Mesenchymal stem cell (in vitro differentiated cells and primary cell): ENCODE data around the gene PPP1R9B.

Experiments used
- DNase-seq: peaks from one replicate; pipeline ENCODE4 v3.0.0-alpha.2; 2013
- H2AFZ ChIP-seq: one replicate; pipeline ENCODE4 v1.6.1; 2013; ENCODE audit warnings: low read depth, mild to moderate bottlenecking, control low read depth, inconsistent platforms, low read length, moderate library complexity
- H2AK5ac ChIP-seq: 2 replicates; pipeline ENCODE4 v1.6.1; 2013; ENCODE audit warnings: low read length, moderate library complexity, mild to moderate bottlenecking, inconsistent platforms; ENCODE audit not compliant: severe bottlenecking
- H2BK120ac ChIP-seq: one replicate; pipeline ENCODE4 v1.6.1; 2013; ENCODE audit warnings: low read depth, mild to moderate bottlenecking, inconsistent platforms, low read length, moderate library complexity
- H2BK12ac ChIP-seq, 2 experiments: one replicate each; pipeline ENCODE4 v1.6.1; 2013; ENCODE audit warnings: inconsistent platforms in 2 of 2, low read length in 2 of 2, mild to moderate bottlenecking in 2 of 2, moderate library complexity in 2 of 2, control low read depth in 1 of 2
- H2BK15ac ChIP-seq: one replicate; pipeline ENCODE4 v1.6.1; 2013; ENCODE audit warnings: mild to moderate bottlenecking, low read depth, inconsistent platforms; ENCODE audit not compliant: poor library complexity, severe bottlenecking
- H2BK5ac ChIP-seq: 2 replicates; pipeline ENCODE4 v1.6.1; 2013; ENCODE audit warnings: low read depth, mild to moderate bottlenecking, low read length, control low read depth, inconsistent platforms; ENCODE audit not compliant: poor library complexity, severe bottlenecking
- H3K14ac ChIP-seq, 2 experiments: one replicate each; pipeline ENCODE4 v1.6.1; 2013; ENCODE audit warnings: inconsistent platforms in 2 of 2, low read length in 2 of 2, control low read depth in 1 of 2, mild to moderate bottlenecking in 1 of 2, moderate library complexity in 1 of 2
- H3K18ac ChIP-seq, 2 experiments: one replicate each; pipeline ENCODE4 v1.6.1; 2013; ENCODE audit warnings: inconsistent platforms in 2 of 2, low read length in 2 of 2, control low read depth in 1 of 2, low read depth in 1 of 2, mild to moderate bottlenecking in 1 of 2
- H3K23ac ChIP-seq, 2 experiments: one replicate each; pipeline ENCODE4 v1.6.1; 2013; ENCODE audit warnings: inconsistent platforms in 2 of 2, low read length in 2 of 2, mild to moderate bottlenecking in 2 of 2, moderate library complexity in 2 of 2, control low read depth in 1 of 2
- H3K27ac ChIP-seq: 2 replicates; pipeline ENCODE4 v1.5.1; 2013; ENCODE audit warnings: mild to moderate bottlenecking, moderate library complexity, low read length, control low read depth, inconsistent platforms; ENCODE audit not compliant: poor library complexity, severe bottlenecking
- H3K27me3 ChIP-seq, 2 experiments: 2 replicates each; pipeline versions ENCODE4 v1.6.1 to v1.7.0; 2013; ENCODE audit warnings: low read length in 2 of 2, mild to moderate bottlenecking in 2 of 2, moderate library complexity in 2 of 2, control low read depth in 1 of 2, inconsistent platforms in 1 of 2; ENCODE audit not compliant: control insufficient read depth in 1 of 2, insufficient read depth in 1 of 2
- H3K36me3 ChIP-seq, 2 experiments: 2 replicates each; pipeline versions ENCODE4 v1.6.1 to v1.7.0; 2013; ENCODE audit warnings: low read length in 2 of 2, control low read depth in 1 of 2, inconsistent platforms in 1 of 2, low read depth in 1 of 2, mild to moderate bottlenecking in 1 of 2; ENCODE audit not compliant: insufficient read depth in 2 of 2, control insufficient read depth in 1 of 2
- H3K4ac ChIP-seq, 2 experiments: one replicate each; pipeline ENCODE4 v1.6.1; 2013; ENCODE audit warnings: inconsistent platforms in 2 of 2, low read length in 2 of 2, mild to moderate bottlenecking in 2 of 2, moderate library complexity in 2 of 2, control low read depth in 1 of 2, low read depth in 1 of 2
- H3K4me1 ChIP-seq: 2 replicates; pipeline ENCODE4 v1.6.1; 2013; ENCODE audit warnings: low read depth, low read length, control low read depth; ENCODE audit not compliant: control insufficient read depth, insufficient read depth
- H3K4me2 ChIP-seq: 2 replicates; pipeline ENCODE4 v1.6.1; 2013; ENCODE audit warnings: low read length, mild to moderate bottlenecking, inconsistent platforms; ENCODE audit not compliant: poor library complexity, severe bottlenecking
- H3K4me3 ChIP-seq, 2 experiments: 2 replicates each; pipeline versions ENCODE4 v1.5.1 to v1.7.0; 2013; ENCODE audit warnings: low read length in 2 of 2, mild to moderate bottlenecking in 2 of 2, control low read depth in 1 of 2, low read depth in 1 of 2; ENCODE audit not compliant: insufficient read depth in 1 of 2
- H3K79me1 ChIP-seq: replicated peaks from 2 replicates; pipeline ENCODE4 v1.6.1; 2013; ENCODE audit warnings: mild to moderate bottlenecking, control low read depth, low read length, inconsistent platforms; ENCODE audit not compliant: poor library complexity, severe bottlenecking
- H3K9ac ChIP-seq: 2 replicates; pipeline ENCODE4 v1.7.0; 2013; ENCODE audit warnings: mild to moderate bottlenecking, low read length, moderate library complexity
- H3K9me3 ChIP-seq: 2 replicates; pipeline ENCODE4 v1.7.0; 2013; ENCODE audit warnings: mild to moderate bottlenecking, low read length; ENCODE audit not compliant: control insufficient read depth
- H4K8ac ChIP-seq: one replicate; pipeline ENCODE4 v1.6.1; 2013; ENCODE audit warnings: inconsistent platforms, mild to moderate bottlenecking, low read length, moderate library complexity
- H4K91ac ChIP-seq: one replicate; pipeline ENCODE4 v1.6.1; 2013; ENCODE audit warnings: mild to moderate bottlenecking, low read length, inconsistent platforms
- WGBS: methylation state at CpG from one replicate; pipeline ENCODE4 v1.1.7; 2013; ENCODE audit warnings: mixed read lengths; 5-methylcytosine and 5-hydroxymethylcytosine counted together

The PPP1R9B gene

GRCh38 chr17:50173335-50173941, 23.0 kb upstream of the PPP1R9B start:
- H3K79me1 ChIP-seq: peaks cover 5% of the 10 kb centered on the region
- peak overlapping the region; percentile 85 for H3K9ac ChIP-seq
- H2AK5ac ChIP-seq: peak overlapping the region; percentile 90

GRCh38 chr17:50172936-50173334, 22.5 kb upstream of the PPP1R9B start:
- no peak overlapping the region for H2AFZ ChIP-seq
- peak overlapping the region; percentile 25 to 37 for H3K4ac ChIP-seq
- H3K14ac ChIP-seq: peak overlapping the region in 1 of 2 experiments; percentile 37
- H4K91ac ChIP-seq: peak overlapping the region; percentile 93
- no peak overlapping the region for H3K4me2 ChIP-seq
- peak overlapping the region; percentile 74 for H4K8ac ChIP-seq
- H3K4me3 ChIP-seq: peak overlapping the region in 1 of 2 experiments; percentile 28
- H3K27ac ChIP-seq: peak overlapping the region; percentile 98
- H3K18ac ChIP-seq: peak overlapping the region; percentile 88 to 96
- no peak overlapping the region for H3K23ac ChIP-seq
- H3K36me3 ChIP-seq: peaks cover 0 to 7% of the 10 kb centered on the region in 2 experiments
- peak overlapping the region; percentile 91 for H2BK5ac ChIP-seq
- DNase-seq: no peak
- WGBS: 83% methylated on average over 6 of the region's 6 CpGs
- H3K79me1 ChIP-seq: peaks cover 5% of the 10 kb centered on the region
- H2BK15ac ChIP-seq: no peak overlapping the region
- H2AK5ac ChIP-seq: peak overlapping the region; percentile 90
- H3K27me3 ChIP-seq: no peaks in the 10 kb centered on the region
- H3K9me3 ChIP-seq: no peaks in the 10 kb centered on the region
- peak overlapping the region in 1 of 2 experiments; percentile 97 for H2BK12ac ChIP-seq
- peak overlapping the region; percentile 66 for H2BK120ac ChIP-seq
- H3K9ac ChIP-seq: peak overlapping the region; percentile 85
- peaks cover 54% of the 10 kb centered on the region for H3K4me1 ChIP-seq

More at GRCh38 chr17:50173335-50173941, 23.0 kb upstream of the PPP1R9B start:
- Histone ChIP-seq H3K4me1 (peaks cover 56% of the 10 kb centered on the region), H2BK120ac (peak overlapping the region; percentile 66), H2BK12ac (peak overlapping the region; percentile 23 to 97), H3K27me3 (no peaks in the 10 kb centered on the region), H4K8ac (peak overlapping the region; percentile 74), H3K4ac (peak overlapping the region; percentile 25 to 37), H4K91ac (peak overlapping the region; percentile 93), H3K4me2 (no peak overlapping the region), H3K9me3 (no peaks in the 10 kb centered on the region), H3K4me3 (peak overlapping the region in 1 of 2 experiments; percentile 28), H3K23ac (no peak overlapping the region), H2BK5ac (peak overlapping the region; percentile 91), H3K27ac (peak overlapping the region; percentile 98), H2AFZ (no peak overlapping the region), H3K18ac (peak overlapping the region; percentile 88 to 96), H3K36me3 (peaks cover 0 to 7% of the 10 kb centered on the region in 2 experiments), H3K14ac (peak overlapping the region in 1 of 2 experiments; percentile 37), H2BK15ac (no peak overlapping the region)
- DNase-seq: peak; percentile 88
- 35% methylated on average over 8 of the region's 10 CpGs for WGBS

GRCh38 chr17:50172130-50172529, 21.7 kb upstream of the PPP1R9B start:
- peaks cover 5% of the 10 kb centered on the region for H3K79me1 ChIP-seq
- no peak overlapping the region for H2BK120ac ChIP-seq
- WGBS: 94% methylated on average over 7 of the region's 11 CpGs

GRCh38 chr17:50171371-50172071, 21.0 kb upstream of the PPP1R9B start:
- H2BK15ac ChIP-seq: no peak overlapping the region
- no peak overlapping the region for H3K4me3 ChIP-seq
- no peak overlapping the region for H4K8ac ChIP-seq
- H3K9me3 ChIP-seq: no peaks in the 10 kb centered on the region
- peak overlapping the region in 1 of 2 experiments; percentile 66 for H2BK12ac ChIP-seq
- H3K23ac ChIP-seq: no peak overlapping the region
- WGBS: 95% methylated on average over 17 of the region's 17 CpGs
- peaks cover 5% of the 10 kb centered on the region for H3K79me1 ChIP-seq
- H3K14ac ChIP-seq: peak overlapping the region in 1 of 2 experiments; percentile 44
- no peak for DNase-seq
- H3K4me1 ChIP-seq: peaks cover 40% of the 10 kb centered on the region
- peak overlapping the region; percentile 1 for H4K91ac ChIP-seq
- peaks cover 0 to 7% of the 10 kb centered on the region in 2 experiments for H3K36me3 ChIP-seq
- no peak overlapping the region for H2BK5ac ChIP-seq
- no peak overlapping the region for H2BK120ac ChIP-seq
- no peaks in the 10 kb centered on the region for H3K27me3 ChIP-seq
- H3K4ac ChIP-seq: no peak overlapping the region
- H2AK5ac ChIP-seq: peak overlapping the region; percentile 84
- H3K9ac ChIP-seq: no peak overlapping the region
- no peak overlapping the region for H3K27ac ChIP-seq
- H3K18ac ChIP-seq: peak overlapping the region in 1 of 2 experiments; percentile 13
- no peak overlapping the region for H3K4me2 ChIP-seq
- no peak overlapping the region for H2AFZ ChIP-seq

More at GRCh38 chr17:50172130-50172529, 21.7 kb upstream of the PPP1R9B start:
- Histone ChIP-seq H2AK5ac (peak overlapping the region; percentile 84), H2BK15ac (no peak overlapping the region), H4K91ac (peak overlapping the region; percentile 1), H2BK5ac (peak overlapping the region; percentile 50), H3K14ac (no peak overlapping the region), H2BK12ac (peak overlapping the region; percentile 59 to 66), H3K27me3 (no peaks in the 10 kb centered on the region), H3K4me1 (peaks cover 46% of the 10 kb centered on the region), H3K9me3 (no peaks in the 10 kb centered on the region), H3K4me2 (no peak overlapping the region), H3K23ac (no peak overlapping the region), H3K4me3 (no peak overlapping the region), H3K27ac (peak overlapping the region; percentile 53), H3K18ac (peak overlapping the region in 1 of 2 experiments; percentile 13), H2AFZ (no peak overlapping the region), H4K8ac (no peak overlapping the region), H3K36me3 (peaks cover 0 to 7% of the 10 kb centered on the region in 2 experiments), H3K4ac (no peak overlapping the region), H3K9ac (no peak overlapping the region)
- no peak for DNase-seq
